K562 (cell line): ENCODE measurements around the gene ING4.

Experiments
- CBX2 ChIP-seq: fragments of 200-600 bp; sonication (generic); IDR thresholded peaks from one replicate; pipeline ENCODE4 v1.6.1; 2012; ENCODE audit warnings: mild to moderate bottlenecking, low read length, inconsistent platforms; ENCODE audit not compliant: insufficient read depth, poor library complexity, severe bottlenecking
- SAFB ChIP-seq: fragments of 200-400 bp; formaldehyde crosslinking; IDR thresholded peaks from 2 replicates; pipeline ENCODE4 v1.6.1; 2017; ENCODE audit warnings: low read depth, low read length, borderline replicate concordance
- ZNF280A ChIP-seq: fragments of 450-650 bp; IDR thresholded peaks from 2 replicates; pipeline ENCODE4 v1.6.1; 2018; ENCODE audit warnings: mild to moderate bottlenecking, low read depth; ENCODE audit not compliant: partially characterized antibody
- TF ChIP-seq, protein P1 (sequence below): fragments of 450-650 bp; IDR thresholded peaks from 2 replicates; pipeline ENCODE4 v1.6.1; 2017; ENCODE audit warnings: mild to moderate bottlenecking, moderate library complexity

DNA sequence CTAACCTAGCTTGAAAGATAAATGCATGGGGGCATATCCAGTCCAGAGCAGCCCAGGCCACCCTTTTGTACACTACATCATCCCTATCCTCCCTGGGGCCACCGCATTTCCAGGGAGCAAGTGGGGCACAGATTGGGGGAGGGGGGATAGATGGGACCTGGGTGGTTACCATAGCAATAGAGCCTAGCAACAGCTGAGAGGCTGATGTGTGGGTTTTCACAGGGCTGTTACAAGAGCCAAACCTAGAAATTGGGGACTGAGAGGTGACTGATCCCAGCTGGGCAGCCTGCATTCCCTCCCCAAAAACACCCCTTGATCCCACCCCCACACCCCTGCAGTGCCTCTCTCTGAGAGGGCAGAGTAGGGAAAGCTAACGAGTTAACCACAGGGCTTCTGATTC is 30.0 kb upstream of the ING4 start:
- TF ChIP-seq SAFB = no peak
- TF ChIP-seq, protein P1, sequence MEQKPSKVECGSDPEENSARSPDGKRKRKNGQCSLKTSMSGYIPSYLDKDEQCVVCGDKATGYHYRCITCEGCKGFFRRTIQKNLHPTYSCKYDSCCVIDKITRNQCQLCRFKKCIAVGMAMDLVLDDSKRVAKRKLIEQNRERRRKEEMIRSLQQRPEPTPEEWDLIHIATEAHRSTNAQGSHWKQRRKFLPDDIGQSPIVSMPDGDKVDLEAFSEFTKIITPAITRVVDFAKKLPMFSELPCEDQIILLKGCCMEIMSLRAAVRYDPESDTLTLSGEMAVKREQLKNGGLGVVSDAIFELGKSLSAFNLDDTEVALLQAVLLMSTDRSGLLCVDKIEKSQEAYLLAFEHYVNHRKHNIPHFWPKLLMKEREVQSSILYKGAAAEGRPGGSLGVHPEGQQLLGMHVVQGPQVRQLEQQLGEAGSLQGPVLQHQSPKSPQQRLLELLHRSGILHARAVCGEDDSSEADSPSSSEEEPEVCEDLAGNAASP = no peak
- TF ChIP-seq CBX2 = no peak
- no peak for TF ChIP-seq ZNF280A
